Measurements from ENCODE around the gene DIO3.

Gene DIO3

DNA sequence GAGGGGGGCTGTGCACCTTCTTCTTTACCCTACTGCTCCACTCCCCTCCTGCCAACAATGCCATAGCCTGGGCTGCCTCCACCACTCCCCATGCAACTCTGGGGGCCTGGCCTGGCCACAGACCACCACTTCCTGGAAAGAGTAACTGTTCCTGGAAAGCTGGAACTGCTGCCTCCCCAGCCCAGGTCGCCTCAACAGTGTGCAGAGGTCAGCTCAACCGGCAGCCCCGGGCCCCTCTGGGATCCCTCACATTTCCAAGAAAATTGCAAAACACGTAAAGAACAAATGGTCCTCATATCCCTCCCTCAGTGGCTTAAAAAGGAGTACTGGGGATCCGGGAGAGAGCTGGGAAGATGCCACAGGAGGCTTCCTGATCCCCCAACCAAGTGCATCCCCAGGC lies 22.4 kb upstream of the DIO3 start:
- Histone ChIP-seq H4K20me1 (ENCODE audit: insufficient read depth) (no peaks in the 10 kb centered on the region), H3K4me1 (ENCODE audit: low read depth, poor library complexity, severe bottlenecking) (no peaks in the 10 kb centered on the region), H3K9ac (no peak overlapping the region), H3K27ac (no peak overlapping the region), H3K4me3 (IDR thresholded peaks at IDR 0.05; ENCODE audit: insufficient read depth, low read depth, low read length) (no peak overlapping the region), H2AFZ (ENCODE audit: low read depth) (no peak overlapping the region), H3K79me2 (ENCODE audit: insufficient read depth, low read depth) (no peaks in the 10 kb centered on the region), H3K27me3 (ENCODE audit: insufficient read depth, low read depth) (peaks cover 32% of the 10 kb centered on the region; the same call in 1 of the 2 replicates), H3K36me3 (ENCODE audit: insufficient read depth) (no peaks in the 10 kb centered on the region), H3K4me2 (no peak overlapping the region)
- TF ChIP-seq, protein P1, sequence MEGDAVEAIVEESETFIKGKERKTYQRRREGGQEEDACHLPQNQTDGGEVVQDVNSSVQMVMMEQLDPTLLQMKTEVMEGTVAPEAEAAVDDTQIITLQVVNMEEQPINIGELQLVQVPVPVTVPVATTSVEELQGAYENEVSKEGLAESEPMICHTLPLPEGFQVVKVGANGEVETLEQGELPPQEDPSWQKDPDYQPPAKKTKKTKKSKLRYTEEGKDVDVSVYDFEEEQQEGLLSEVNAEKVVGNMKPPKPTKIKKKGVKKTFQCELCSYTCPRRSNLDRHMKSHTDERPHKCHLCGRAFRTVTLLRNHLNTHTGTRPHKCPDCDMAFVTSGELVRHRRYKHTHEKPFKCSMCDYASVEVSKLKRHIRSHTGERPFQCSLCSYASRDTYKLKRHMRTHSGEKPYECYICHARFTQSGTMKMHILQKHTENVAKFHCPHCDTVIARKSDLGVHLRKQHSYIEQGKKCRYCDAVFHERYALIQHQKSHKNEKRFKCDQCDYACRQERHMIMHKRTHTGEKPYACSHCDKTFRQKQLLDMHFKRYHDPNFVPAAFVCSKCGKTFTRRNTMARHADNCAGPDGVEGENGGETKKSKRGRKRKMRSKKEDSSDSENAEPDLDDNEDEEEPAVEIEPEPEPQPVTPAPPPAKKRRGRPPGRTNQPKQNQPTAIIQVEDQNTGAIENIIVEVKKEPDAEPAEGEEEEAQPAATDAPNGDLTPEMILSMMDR (conservative IDR thresholded peaks at IDR 0.05; ENCODE audit: low read depth, low read length): no peak

DNA sequence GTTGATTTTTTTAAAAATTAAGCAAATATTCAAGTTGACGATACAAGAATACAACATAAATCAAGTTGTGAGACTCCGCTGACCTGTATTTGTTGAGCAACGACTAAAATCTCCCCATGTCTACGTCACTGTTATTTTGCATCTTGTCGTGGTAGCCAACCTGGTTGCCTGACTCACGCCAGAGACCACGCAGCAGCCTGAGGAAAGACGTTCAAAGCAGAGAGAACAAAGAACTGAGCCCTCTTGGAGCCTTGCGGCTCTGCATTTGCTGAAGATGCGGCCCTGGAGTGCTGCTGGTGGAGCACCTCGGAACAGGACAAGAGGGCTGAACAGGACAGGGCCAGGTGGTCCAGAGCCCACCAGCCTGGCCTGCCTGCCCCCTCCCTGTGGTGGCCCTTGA lies 21.4 kb upstream of the DIO3 start:
- Histone ChIP-seq H3K79me2 (ENCODE audit: insufficient read depth, low read depth) (no peaks in the 10 kb centered on the region), H3K27ac (no peak overlapping the region), H3K9ac (no peak overlapping the region), H3K4me2 (no peak overlapping the region), H2AFZ (ENCODE audit: low read depth) (no peak overlapping the region), H3K27me3 (ENCODE audit: insufficient read depth, low read depth) (peaks cover 35% of the 10 kb centered on the region; the same call in 1 of the 2 replicates), H4K20me1 (ENCODE audit: insufficient read depth) (no peaks in the 10 kb centered on the region), H3K36me3 (ENCODE audit: insufficient read depth) (no peaks in the 10 kb centered on the region), H3K4me1 (ENCODE audit: low read depth, poor library complexity, severe bottlenecking) (no peaks in the 10 kb centered on the region), H3K4me3 (IDR thresholded peaks at IDR 0.05; ENCODE audit: insufficient read depth, low read depth, low read length) (no peak overlapping the region)
- TF ChIP-seq, protein P1 (conservative IDR thresholded peaks at IDR 0.05; ENCODE audit: low read depth, low read length): no peak

DNA sequence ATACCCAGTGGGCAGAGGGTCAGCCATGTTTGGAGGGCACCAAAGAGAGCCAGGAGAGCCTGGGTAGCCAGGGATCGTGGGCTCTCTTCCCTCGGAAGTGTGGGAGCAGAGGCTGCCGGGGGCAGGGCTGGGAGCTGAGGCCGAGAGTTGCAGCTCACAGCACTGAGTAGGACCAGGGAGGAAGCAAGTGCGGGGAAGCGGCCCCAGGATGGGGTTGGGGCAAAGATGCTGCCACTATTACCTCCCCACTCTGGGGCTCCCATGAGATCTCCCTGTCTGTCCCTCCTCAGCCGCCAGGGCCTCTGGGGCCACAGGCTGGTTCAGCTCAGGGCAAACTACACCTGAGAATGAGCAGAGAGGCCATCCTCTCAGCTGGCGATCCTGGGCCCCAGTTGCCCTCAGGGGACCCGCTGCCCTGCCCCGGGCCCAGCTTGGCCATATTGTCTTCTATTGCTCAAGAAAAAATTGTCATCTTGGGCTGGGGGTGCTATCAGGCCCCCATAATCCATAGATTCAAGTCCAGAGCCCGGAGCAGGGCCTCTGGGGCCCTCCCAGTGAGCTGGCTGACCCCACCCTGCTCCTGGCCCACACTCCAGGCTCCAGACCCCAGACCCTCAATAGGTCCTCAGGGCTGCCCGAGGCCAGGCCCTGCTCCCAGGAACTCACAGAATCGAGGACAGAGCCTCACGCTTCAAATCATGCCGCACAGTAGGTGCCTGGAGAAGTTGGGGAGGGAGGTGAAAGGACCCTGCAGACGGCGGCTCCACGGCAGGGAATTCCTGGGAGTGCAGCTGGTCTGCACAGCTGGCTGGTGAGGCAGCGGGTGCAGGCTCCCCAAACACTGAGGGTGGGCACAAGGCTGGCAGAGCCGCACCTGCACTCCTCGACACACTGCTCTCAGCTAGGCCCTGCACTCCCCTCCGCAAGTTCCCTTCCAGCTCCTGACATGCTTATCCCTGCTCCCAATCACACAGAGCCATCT lies 20.5 kb upstream of the DIO3 start:
- Histone ChIP-seq H3K4me3 (IDR thresholded peaks at IDR 0.05; ENCODE audit: insufficient read depth, low read depth, low read length) (no peak overlapping the region), H3K27me3 (ENCODE audit: insufficient read depth, low read depth) (peaks cover 35% of the 10 kb centered on the region; the same call in 1 of the 2 replicates), H4K20me1 (ENCODE audit: insufficient read depth) (no peaks in the 10 kb centered on the region), H3K4me1 (ENCODE audit: low read depth, poor library complexity, severe bottlenecking) (no peaks in the 10 kb centered on the region), H3K79me2 (ENCODE audit: insufficient read depth, low read depth) (no peaks in the 10 kb centered on the region), H2AFZ (ENCODE audit: low read depth) (no peak overlapping the region), H3K4me2 (no peak overlapping the region), H3K27ac (no peak overlapping the region), H3K9ac (no peak overlapping the region), H3K36me3 (ENCODE audit: insufficient read depth) (no peaks in the 10 kb centered on the region)
- TF ChIP-seq, protein P1 (conservative IDR thresholded peaks at IDR 0.05; ENCODE audit: low read depth, low read length): no peak

DNA sequence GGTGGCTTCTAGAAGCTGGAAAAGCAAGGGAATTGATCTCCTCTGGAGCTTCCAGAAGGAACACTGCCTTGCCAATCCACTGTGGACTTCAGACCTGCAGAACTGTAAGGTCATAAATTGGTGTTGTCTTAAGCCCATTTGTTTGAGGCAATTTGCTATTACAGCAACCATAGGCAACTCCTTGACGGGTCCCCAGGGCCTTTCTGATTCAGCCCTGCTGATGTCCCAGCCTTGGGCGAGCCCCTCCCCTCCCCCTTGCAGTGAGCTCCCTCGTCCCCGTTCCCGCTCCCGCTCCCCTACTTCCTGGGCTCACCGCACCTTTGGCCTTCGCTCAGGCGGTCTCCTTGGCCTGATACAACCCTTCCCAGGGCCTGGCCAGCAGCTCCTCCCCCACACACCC lies 18.9 kb upstream of the DIO3 start:
- Histone ChIP-seq H3K4me3 (IDR thresholded peaks at IDR 0.05; ENCODE audit: insufficient read depth, low read depth, low read length) (no peak overlapping the region), H2AFZ (ENCODE audit: low read depth) (no peak overlapping the region), H3K36me3 (ENCODE audit: insufficient read depth) (no peaks in the 10 kb centered on the region), H3K27ac (no peak overlapping the region), H4K20me1 (ENCODE audit: insufficient read depth) (no peaks in the 10 kb centered on the region), H3K9ac (no peak overlapping the region), H3K27me3 (ENCODE audit: insufficient read depth, low read depth) (peaks cover 45% of the 10 kb centered on the region), H3K4me1 (ENCODE audit: low read depth, poor library complexity, severe bottlenecking) (no peaks in the 10 kb centered on the region), H3K4me2 (no peak overlapping the region), H3K79me2 (ENCODE audit: insufficient read depth, low read depth) (no peaks in the 10 kb centered on the region)
- TF ChIP-seq, protein P1 (conservative IDR thresholded peaks at IDR 0.05; ENCODE audit: low read depth, low read length): no peak

All from KMS-11 (cell line).